Stimulated activated CD8-positive, alpha-beta memory T cell treated with anti-CD3 and anti-CD28 coated beads, Interleukin-7, amount 100 ng/mL, for 1 hour (primary cell): ENCODE data around the gene APMAP.

Source experiments
- DNase-seq, 2 donors: peaks; one replicate each; pipeline ENCODE4 v3.0.0-alpha.2; 2020; ENCODE audit warnings: low read depth in 2 of 2

APMAP gene, protein sequence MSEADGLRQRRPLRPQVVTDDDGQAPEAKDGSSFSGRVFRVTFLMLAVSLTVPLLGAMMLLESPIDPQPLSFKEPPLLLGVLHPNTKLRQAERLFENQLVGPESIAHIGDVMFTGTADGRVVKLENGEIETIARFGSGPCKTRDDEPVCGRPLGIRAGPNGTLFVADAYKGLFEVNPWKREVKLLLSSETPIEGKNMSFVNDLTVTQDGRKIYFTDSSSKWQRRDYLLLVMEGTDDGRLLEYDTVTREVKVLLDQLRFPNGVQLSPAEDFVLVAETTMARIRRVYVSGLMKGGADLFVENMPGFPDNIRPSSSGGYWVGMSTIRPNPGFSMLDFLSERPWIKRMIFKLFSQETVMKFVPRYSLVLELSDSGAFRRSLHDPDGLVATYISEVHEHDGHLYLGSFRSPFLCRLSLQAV

GRCh38 chr20:24992487-24993205 is at the start of gene APMAP:
Gene APMAP, minus strand, starts transcription at chr20:24992751. Its CDS starts 63 bp downstream, at chr20:24992688.
- peak; percentile 93 to 94 for DNase-seq

DNA sequence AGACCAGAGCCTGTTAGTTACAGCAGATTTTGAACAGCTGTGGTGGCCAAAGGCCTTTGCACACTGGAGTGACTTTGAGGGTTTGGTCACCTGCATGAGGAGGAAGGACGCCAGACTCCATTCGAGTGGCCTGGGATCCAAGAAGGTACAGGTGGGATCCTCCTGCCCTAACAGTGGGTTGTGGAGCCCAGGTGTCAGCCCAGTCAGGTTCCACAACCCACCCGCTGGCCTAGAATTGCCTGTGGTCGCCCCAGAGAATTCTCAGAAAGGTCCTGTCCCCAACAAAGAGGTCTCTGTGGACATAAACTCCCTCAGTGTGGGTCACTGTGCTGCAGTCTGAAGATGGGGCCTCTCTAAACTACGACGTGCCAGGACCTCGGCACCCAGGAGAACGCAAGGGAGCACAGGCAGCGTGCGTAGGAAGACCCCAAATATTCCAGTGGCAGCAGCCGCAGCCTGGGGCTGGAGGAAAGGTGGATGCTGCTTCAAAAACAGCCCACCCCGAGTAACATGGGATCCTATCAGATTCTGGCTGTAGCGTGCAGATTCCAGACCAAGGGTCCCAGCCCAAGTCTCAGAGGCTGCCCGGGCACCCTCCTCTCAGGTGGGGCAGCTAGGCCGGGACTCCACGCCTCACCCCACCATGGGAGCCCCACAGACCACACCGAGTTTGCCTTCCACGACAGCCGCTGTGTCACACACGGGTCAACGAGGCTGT is 49.4 kb upstream of the APMAP start:
- DNase-seq = no peak

GRCh38 chr20:25040438-25040831 is 47.9 kb upstream of the APMAP start:
- no peak for DNase-seq

GRCh38 chr20:25039697-25040437 is 47.3 kb upstream of the APMAP start:
- no peak for DNase-seq

DNA sequence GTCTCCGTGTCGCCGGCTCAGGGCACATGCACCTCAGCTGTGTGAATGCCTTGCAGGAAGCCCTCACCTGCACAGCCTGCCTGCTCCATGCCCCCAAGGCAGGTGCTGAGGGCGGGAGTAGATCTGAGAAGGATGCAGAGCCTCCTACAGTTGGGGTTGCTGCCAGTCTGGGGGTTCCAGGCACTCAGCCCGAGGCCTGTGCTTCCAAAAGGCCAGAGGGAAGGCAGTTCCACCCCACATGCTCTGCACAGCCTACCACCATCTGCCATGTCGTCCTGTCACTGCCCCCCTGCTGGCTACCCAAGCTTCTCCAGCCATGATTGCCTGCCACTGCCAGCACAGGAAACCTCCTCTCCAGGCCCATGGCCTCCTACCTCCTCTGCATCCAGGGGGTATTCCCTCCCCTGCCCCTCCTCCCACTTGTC is 46.1 kb upstream of the APMAP start:
- DNase-seq = no peak

DNA sequence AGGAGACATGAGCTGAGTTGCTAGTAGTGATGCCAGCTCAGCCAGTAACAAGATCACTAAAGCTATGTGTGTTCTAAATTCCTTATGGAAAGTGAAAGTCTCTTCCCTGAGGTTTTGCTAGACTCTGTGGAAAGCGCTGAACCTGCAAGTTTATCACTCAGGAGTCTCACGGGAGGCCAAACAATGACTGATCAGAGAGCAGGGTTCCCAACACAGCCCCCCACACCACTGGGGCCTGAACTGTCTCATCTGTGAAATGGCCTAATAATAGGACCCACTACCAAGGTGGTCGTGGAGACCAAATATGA is 45.5 kb upstream of the APMAP start:
- DNase-seq = no peak

- no peak for DNase-seq
Observed at GRCh38 chr20:25037288-25038102, 44.9 kb upstream of the APMAP start.

- DNase-seq = no peak
Observed at GRCh38 chr20:25036331-25036936, 43.9 kb upstream of the APMAP start.

GRCh38 chr20:25035921-25036320 is 43.4 kb upstream of the APMAP start:
- no peak for DNase-seq

GRCh38 chr20:25033924-25034300 is 41.4 kb upstream of the APMAP start:
- no peak for DNase-seq

GRCh38 chr20:25033265-25033923 is 40.8 kb upstream of the APMAP start:
- DNase-seq = no peak

DNA sequence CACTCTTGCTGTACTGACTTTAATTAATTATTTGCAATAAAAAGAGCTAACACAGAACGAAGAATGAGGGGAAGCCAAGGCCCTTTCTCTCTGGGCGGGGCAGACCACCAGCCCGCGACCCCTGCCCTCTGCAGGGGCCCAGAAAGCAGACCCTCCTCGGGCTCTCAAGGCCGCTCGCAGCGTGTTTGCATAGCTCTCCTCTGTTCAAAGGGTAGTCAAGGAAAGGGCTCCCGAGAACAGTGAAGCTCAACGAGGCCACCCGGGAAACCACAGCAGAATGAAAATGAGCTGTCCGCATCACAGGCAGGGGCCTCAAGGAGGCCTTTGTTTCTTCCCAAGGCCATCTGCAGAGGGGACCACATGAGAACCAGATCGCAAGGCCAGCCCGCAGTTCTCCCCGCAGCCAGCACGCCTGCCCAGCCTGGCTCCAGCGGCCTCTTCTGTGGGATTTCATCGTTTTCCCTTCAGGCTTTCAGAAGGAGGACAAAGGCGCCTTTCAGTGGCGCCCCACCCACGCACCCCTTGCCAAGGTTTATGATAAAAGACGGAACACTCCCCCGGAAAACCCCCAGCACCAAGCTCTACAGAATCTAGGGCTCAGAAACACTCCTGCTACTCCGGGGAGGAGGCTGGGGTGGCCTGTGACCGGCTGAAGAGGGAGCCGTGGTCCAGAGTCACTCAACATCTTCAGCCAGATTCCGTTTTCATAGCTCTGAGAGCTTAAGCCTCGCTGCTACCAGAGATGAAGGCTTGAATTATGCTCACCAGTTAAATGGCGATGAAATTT is 40.1 kb upstream of the APMAP start:
- no peak for DNase-seq

GRCh38 chr20:25032065-25032477 is 39.5 kb upstream of the APMAP start:
- DNase-seq = no peak

- DNase-seq = no peak
Observed at GRCh38 chr20:25031241-25031640, 38.7 kb upstream of the APMAP start.

- DNase-seq = no peak
Observed at GRCh38 chr20:25030649-25031207, 38.2 kb upstream of the APMAP start.

- DNase-seq = no peak
Observed at GRCh38 chr20:25030007-25030648, 37.6 kb upstream of the APMAP start.

DNA sequence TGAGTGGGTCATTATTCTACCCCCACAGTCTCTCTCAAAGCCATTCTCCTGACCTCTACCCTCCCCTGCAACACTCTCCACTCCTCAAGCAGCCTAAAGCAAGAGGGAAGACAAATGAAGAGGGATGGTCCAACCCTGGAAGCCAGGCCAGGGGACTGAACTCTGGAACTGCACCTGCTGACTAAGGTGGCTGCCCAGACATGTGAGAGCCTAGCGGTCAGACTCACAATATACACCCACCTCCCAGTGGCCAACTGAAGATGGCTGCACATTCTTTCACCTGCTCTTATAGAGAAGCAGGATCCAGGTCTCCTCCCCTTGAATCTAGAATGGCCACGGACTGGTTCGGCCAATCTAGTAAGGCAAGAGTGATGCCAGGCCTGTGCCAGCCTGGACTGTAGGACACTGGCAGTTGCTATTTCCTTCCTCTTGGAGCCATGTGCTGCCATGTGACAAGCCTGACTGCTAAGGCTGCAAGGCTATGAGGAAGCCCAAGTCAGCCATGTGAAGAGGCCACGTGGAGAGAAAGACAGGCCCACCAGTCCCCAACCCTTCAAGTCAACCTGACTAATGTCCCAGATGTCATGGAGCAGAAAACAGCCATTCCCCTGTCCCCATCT is 33.5 kb upstream of the APMAP start:
- no peak for DNase-seq
